HepG2 (cell line): ENCODE data around the gene ZNF625. TPM values are rescaled to one million over a fixed set of nuclear protein-coding genes. Genes with fewer than 3 reads are reported as not detected.

Source experiments
- ATAC-seq: fragments of 200-7000 bp; cut with Tn5 transposase; 3 replicates; pipeline ENCODE4 v1.9.1; 2020; ENCODE audit warnings: mild to moderate bottlenecking, moderate library complexity
- BruUV-seq: library from RNA; stranded (reverse); fragments of 400-500 nt; replicated peaks from 2 replicates; lab custom pipeline; 2021; lab: Mats Ljungman, UMichigan
- CTCF ChIA-PET: fragments of 300-600 bp; formaldehyde crosslinking; extraction: SDS; loops from one replicate; lab custom pipeline; 2021; ENCODE audit warnings: low total read pairs, inconsistent platforms, low intra/inter-chr PET ratio; lab: Yijun Ruan, JAX
- POLR2A ChIA-PET: fragments of 350-600 bp; sonication (Branson Sonifier 250); formaldehyde crosslinking; loops from one replicate; lab custom pipeline; 2020; ENCODE audit warnings: antibody characterized with exemption, inconsistent platforms; lab: Yijun Ruan, JAX
- DNase-seq: peaks from one replicate; pipeline ENCODE4 v3.0.0-alpha.2; 2015; ENCODE audit warnings: low spot score
- FAIRE-seq: peaks from 3 replicates; lab custom pipeline; 2011; peaks lifted over from hg19 to GRCh38; lab: Jason Lieb, UNC
- H2AFZ ChIP-seq: one replicate; pipeline ENCODE4 v1.6.1; 2011; ENCODE audit warnings: low read length, inconsistent platforms
- H3K27ac ChIP-seq: fragments of 300-600 bp; 3 replicates; pipeline ENCODE4 v1.8.0; 2011; ENCODE audit warnings: mixed run types, mild to moderate bottlenecking, mixed read lengths, low read length, inconsistent platforms; ENCODE audit not compliant: insufficient read depth; ENCODE audit errors: extremely low read length
- H3K27me3 ChIP-seq, 2 experiments: fragments of 200-600 bp in 1 of 2; 2 replicates in 1 of 2; 3 replicates in 1 of 2; pipeline versions ENCODE4 v1.6.0 to v1.8.0; 2011; ENCODE audit warnings: low read length in 2 of 2, mild to moderate bottlenecking in 2 of 2, moderate library complexity in 2 of 2, inconsistent platforms in 1 of 2; ENCODE audit not compliant: insufficient read depth in 2 of 2, control insufficient read depth in 1 of 2
- H3K36me3 ChIP-seq, 2 experiments: fragments of 200-600 bp in 1 of 2; replicated peaks in 1 of 2; 2 replicates in 1 of 2; 3 replicates in 1 of 2; pipeline versions ENCODE4 v1.5.1 to v1.8.0; 2011; ENCODE audit warnings: low read length in 2 of 2, inconsistent platforms in 1 of 2; ENCODE audit not compliant: insufficient read depth in 2 of 2, control insufficient read depth in 1 of 2
- H3K4me1 ChIP-seq: 2 replicates; pipeline ENCODE4 v1.5.1; 2012; ENCODE audit warnings: low read length, inconsistent platforms; ENCODE audit not compliant: insufficient read depth
- H3K4me2 ChIP-seq: 2 replicates; pipeline ENCODE4 v1.6.0; 2011; ENCODE audit warnings: low read depth, low read length, inconsistent platforms
- H3K4me3 ChIP-seq, 3 experiments: fragments of 200-600 bp in 1 of 3; sonication (generic), shearing (Covaris generic) in 1 of 3; replicated peaks in 1 of 3; 2 replicates each; pipeline ENCODE4 v1.5.1; 2011 to 2016; ENCODE audit warnings: low read length in 3 of 3, inconsistent platforms in 2 of 3, low read depth in 2 of 3, mild to moderate bottlenecking in 2 of 3, control low read depth in 1 of 3, mixed read lengths in 1 of 3; ENCODE audit not compliant: insufficient read depth in 1 of 3
- H3K79me2 ChIP-seq: one replicate; pipeline ENCODE4 v1.6.1; 2011; ENCODE audit warnings: low read length, inconsistent platforms; ENCODE audit not compliant: insufficient read depth
- H3K9ac ChIP-seq: 2 replicates; pipeline ENCODE4 v1.6.0; 2011; ENCODE audit warnings: mild to moderate bottlenecking, low read depth, low read length, inconsistent platforms; ENCODE audit not compliant: insufficient read depth
- H3K9me3 ChIP-seq: 2 replicates; pipeline ENCODE4 v1.5.1; 2012; ENCODE audit warnings: mild to moderate bottlenecking, low read length
- H4K20me1 ChIP-seq: 2 replicates; pipeline ENCODE4 v1.6.0; 2011; ENCODE audit warnings: inconsistent platforms, mild to moderate bottlenecking, low read length, moderate library complexity; ENCODE audit not compliant: insufficient read depth
- CEBPB ChIP-seq: IDR thresholded peaks from 2 replicates; pipeline ENCODE4 v1.6.1; 2011; ENCODE audit warnings: low read depth, low read length, improper control_type of control experiment, borderline replicate concordance
- CEBPG ChIP-seq: IDR thresholded peaks from 2 replicates; pipeline ENCODE4 v1.6.1; 2016
- DBP ChIP-seq: sonication (generic); formaldehyde crosslinking; IDR thresholded peaks from 2 replicates; pipeline ENCODE4 v1.4.0; 2020; ENCODE audit warnings: missing genetic modification reagents; ENCODE audit errors: not compliant biosample characterization
- JUND ChIP-seq: sonication (generic); formaldehyde crosslinking; IDR thresholded peaks from 2 replicates; pipeline ENCODE4 v1.8.0; 2022; ENCODE audit warnings: mild to moderate bottlenecking, missing genetic modification reagents
- WGBS: methylation state at CpG from one replicate; pipeline ENCODE4 v1.1.6; 2017; ENCODE audit warnings: low lambda C conversion rate; 5-methylcytosine and 5-hydroxymethylcytosine counted together
- in situ Hi-C: cut with HindIII; loops from 2 replicates; pipeline ENCODE4 v1.10.0; 2017; ENCODE audit warnings: low pct_unique_long_range_greater_than_20kb; ENCODE audit not compliant: extremely low pct_ligation_motif_present
- intact Hi-C: fragments of 100-400 bp; cut with micrococcal nuclease; formaldehyde crosslinking; loops from one replicate; pipeline ENCODE4 v1.10.0; 2022; ENCODE audit not compliant: unreplicated experiment
- polyA plus RNA-seq, 8 experiments: library from polyadenylated mRNA; depleted of rRNA in 3 of 8; stranded (reverse) in 7 of 8; unstranded in 1 of 8; fragments of >200 nt; fragmentation: Illumina TruSeq in 4 of 8; extraction: Trizol in 4 of 8; gene quantifications; 2 replicates each; pipeline versions ENCODE4 v1.2.1 to v1.2.3, GENCODE V29; 2011 to 2016; ENCODE audit warnings: low read depth in 4 of 8, missing spikeins in 1 of 8, mixed read lengths in 1 of 8; ENCODE audit not compliant: insufficient read depth in 1 of 8
- small RNA-seq, 3 experiments: library from RNA; depleted of rRNA; stranded (forward); fragments of <200 nt; gene quantifications; one replicate each; pipeline ENCODE3, GENCODE V24; 2012; ENCODE audit warnings: low read depth in 2 of 3, low replicate concordance in 1 of 3; ENCODE audit not compliant: insufficient read length in 3 of 3, insufficient read depth in 2 of 3
- total RNA-seq, 5 experiments: library from RNA; depleted of rRNA; stranded (reverse); fragments of >200 nt; fragmentation: Illumina TruSeq; extraction: Trizol; gene quantifications; 2 replicates each; pipeline ENCODE4 v1.2.3, GENCODE V29; 2016; ENCODE audit warnings: low read depth in 1 of 5

The ZNF625 gene
- total and polyA plus RNA-seq, 2 of the 13 experiments (the other 11 are each of a cell fraction or from before 2014, with no cell fraction given): 1.7 to 12.2 TPM

- Histone ChIP-seq H3K36me3 (no peaks in the 10 kb centered on the region; a peak in 1 of 5 replicates), H3K4me2 (no peak overlapping the region), H3K9me3 (no peaks in the 10 kb centered on the region), H3K4me3 (no peak overlapping the region), H3K9ac (no peak overlapping the region), H3K27me3 (no peaks in the 10 kb centered on the region), H4K20me1 (no peaks in the 10 kb centered on the region), H2AFZ (no peak overlapping the region), H3K27ac (no peak overlapping the region), H3K79me2 (peaks cover 2% of the 10 kb centered on the region), H3K4me1 (peaks cover 17% of the 10 kb centered on the region)
- no peak for FAIRE-seq
- ATAC-seq: no peak
- DNase-seq: no peak
- no TSS peak for BruUV-seq
- intact Hi-C loops: no loop called here
- in situ Hi-C loops: no loop called here
- CTCF ChIA-PET: no interaction called here
- WGBS: 96% methylated on average over 4 of the region's 4 CpGs
- POLR2A ChIA-PET: no interaction called here
- TF ChIP-seq DBP (CRISPR knock-in tag): no peak
- TF ChIP-seq CEBPG (CRISPR knock-in tag): 0 out of 2 replicates have a peak, but pooled peaks have one; percentile 16
- peak; percentile 77 for TF ChIP-seq CEBPB
- TF ChIP-seq JUND (CRISPR knock-in tag): no peak
These were observed 61.3 kb downstream of the ZNF625 start for GRCh38 chr19:12095111-12095790.

Small RNA genes within 50 kb of the gene (small RNA-seq; reads per million reads assigned to genes)
- 0 reads per million in 3 experiments for gene RNA5SP467

Other genes starting within 250 kb of the ZNF625 start
- gene ZNF700, start 231.6 kb downstream of the ZNF625 start, total RNA-seq (2016; rRNA removed; fragmentation: Illumina TruSeq; extraction: Trizol): 12.8 and 16.5 TPM in 2 replicates
- 4.5 and 6.0 TPM in 2 replicates for gene ZNF700, start 231.6 kb downstream of the ZNF625 start, polyA plus RNA-seq (2011; rRNA removed)
- gene ZNF763, start 191.7 kb downstream of the ZNF625 start, total RNA-seq (2016; rRNA removed; fragmentation: Illumina TruSeq; extraction: Trizol): 0.42 and 0.49 TPM in 2 replicates
- 0.08 and 0.16 TPM in 2 replicates for gene ZNF763, start 191.7 kb downstream of the ZNF625 start, polyA plus RNA-seq (2011; rRNA removed)
- gene ZNF433, start 121.1 kb downstream of the ZNF625 start, total RNA-seq (2016; rRNA removed; fragmentation: Illumina TruSeq; extraction: Trizol): 4.9 and 5.8 TPM in 2 replicates
- gene ZNF433, start 121.1 kb downstream of the ZNF625 start, polyA plus RNA-seq (2011; rRNA removed): 1.4 and 1.8 TPM in 2 replicates
- gene ZNF878, start 103.8 kb downstream of the ZNF625 start, total RNA-seq (2016; rRNA removed; fragmentation: Illumina TruSeq; extraction: Trizol): 5.2 and 6.4 TPM in 2 replicates
- gene ZNF878, start 103.8 kb downstream of the ZNF625 start, polyA plus RNA-seq (2011; rRNA removed): 0.46 and 0.52 TPM in 2 replicates
- gene ZNF844, start 92.0 kb downstream of the ZNF625 start, total RNA-seq (2016; rRNA removed; fragmentation: Illumina TruSeq; extraction: Trizol): 3.2 and 6.0 TPM in 2 replicates
- gene ZNF844, start 92.0 kb downstream of the ZNF625 start, polyA plus RNA-seq (2011; rRNA removed): 0.90 and 1.0 TPM in 2 replicates
- 8.0 and 9.7 TPM in 2 replicates for gene ZNF20, start 16.4 kb downstream of the ZNF625 start, total RNA-seq (2016; rRNA removed; fragmentation: Illumina TruSeq; extraction: Trizol)
- gene ZNF20, start 16.4 kb downstream of the ZNF625 start, polyA plus RNA-seq (2011; rRNA removed): 1.6 and 2.1 TPM in 2 replicates
- gene ZNF136, start 6.4 kb upstream of the ZNF625 start, total RNA-seq (2016; rRNA removed; fragmentation: Illumina TruSeq; extraction: Trizol): 10.2 and 16.6 TPM in 2 replicates
- 1.8 and 2.5 TPM in 2 replicates for gene ZNF136, start 6.4 kb upstream of the ZNF625 start, polyA plus RNA-seq (2011; rRNA removed)
- 15.7 and 16.6 TPM in 2 replicates for gene ZNF44, start 138.1 kb upstream of the ZNF625 start, total RNA-seq (2016; rRNA removed; fragmentation: Illumina TruSeq; extraction: Trizol)
- gene ZNF44, start 138.1 kb upstream of the ZNF625 start, polyA plus RNA-seq (2011; rRNA removed): 6.6 and 6.9 TPM in 2 replicates
- gene ZNF563, start 176.9 kb upstream of the ZNF625 start, total RNA-seq (2016; rRNA removed; fragmentation: Illumina TruSeq; extraction: Trizol): 19.5 and 26.3 TPM in 2 replicates
- 7.1 and 7.5 TPM in 2 replicates for gene ZNF563, start 176.9 kb upstream of the ZNF625 start, polyA plus RNA-seq (2011; rRNA removed)
- 6.0 and 8.6 TPM in 2 replicates for gene ZNF442, start 208.9 kb upstream of the ZNF625 start, total RNA-seq (2016; rRNA removed; fragmentation: Illumina TruSeq; extraction: Trizol)
- 0.57 and 1.0 TPM in 2 replicates for gene ZNF442, start 208.9 kb upstream of the ZNF625 start, polyA plus RNA-seq (2011; rRNA removed)
- gene ZNF799, start 244.5 kb upstream of the ZNF625 start, total RNA-seq (2016; rRNA removed; fragmentation: Illumina TruSeq; extraction: Trizol): 17.9 and 27.0 TPM in 2 replicates
- gene ZNF799, start 244.5 kb upstream of the ZNF625 start, polyA plus RNA-seq (2011; rRNA removed): 4.7 and 7.7 TPM in 2 replicates